Adrenal gland (tissue), 5 donors: ENCODE measurements around the gene GSE1.

Source experiments
- CTCF ChIP-seq, 6 experiments: fragments of 450-650 bp in 4 of 6; fragments of 200-600 bp in 2 of 6; sonication (generic) in 1 of 6; IDR thresholded peaks; 1 replicate in 5 of 6; 2 replicates in 1 of 6; pipeline versions ENCODE4 v1.5.1 to v1.8.0; 2016 to 2021; ENCODE audit warnings: antibody characterized with exemption in 6 of 6, mild to moderate bottlenecking in 2 of 6, moderate library complexity in 1 of 6
- POLR2A ChIP-seq, 2 donors: fragments of 450-650 bp; IDR thresholded peaks; one replicate each; pipeline ENCODE4 v1.6.1; 2017; ENCODE audit warnings: antibody characterized with exemption in 2 of 2, mild to moderate bottlenecking in 2 of 2, moderate library complexity in 1 of 2
- donor health status: DM: no; HTN: no; CAD: no.

- TF ChIP-seq CTCF (IDR thresholded peaks at IDR 0.05) (no peak), POLR2A (IDR thresholded peaks at IDR 0.05) (no peak)
These were observed 35.1 kb downstream of the GSE1 start for GRCh38 chr16:85648070-85648714.
